ENCODE data around the gene MYL11. TPM values are rescaled to one million over a fixed set of nuclear protein-coding genes. Genes with fewer than 3 reads are reported as not detected.
"Not testable (repeated sequence)": the region's sequence is repeated elsewhere in the genome, so short reads cannot be mapped to it uniquely, and the experiment has no call there.

MYL11 gene
- total RNA-seq, 1 experiment from 2014 or later = not detected

- not testable (repeated sequence) for DNase-seq (ENCODE audit: low read depth)
Measured at GRCh38 chr16:30396627-30397026, 22.0 kb downstream of the MYL11 start.

DNA sequence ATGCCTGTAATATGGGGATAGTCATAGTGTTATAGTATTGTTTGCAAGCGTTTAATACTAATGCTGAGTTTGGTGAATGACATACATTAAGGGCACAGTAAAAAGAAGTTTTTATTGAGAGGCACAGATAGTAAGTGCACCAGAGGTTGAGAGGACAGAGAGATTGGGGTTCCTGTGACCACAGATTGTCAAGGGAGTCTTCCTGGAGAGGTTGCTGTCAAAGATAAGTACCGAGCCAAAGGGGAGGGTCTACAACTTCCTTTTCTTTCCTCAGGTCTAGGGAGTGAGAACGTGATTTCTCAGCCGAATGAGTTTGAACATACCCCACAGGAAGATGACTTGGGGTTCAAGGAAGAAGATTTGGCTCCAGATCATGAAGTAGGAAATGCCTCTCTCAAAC, 22.5 kb downstream of the MYL11 start:
- no peak for DNase-seq (ENCODE audit: low read depth)

- DNase-seq (ENCODE audit: low read depth) = no peak
Measured at GRCh38 chr16:30397776-30398660, 23.4 kb downstream of the MYL11 start.

GRCh38 chr16:30398661-30399434, 24.2 kb downstream of the MYL11 start:
- DNase-seq (ENCODE audit: low read depth) = no peak

GRCh38 chr16:30399435-30400186, 25.0 kb downstream of the MYL11 start:
- DNase-seq (ENCODE audit: low read depth) = no peak

- DNase-seq (ENCODE audit: low read depth) = no peak
Measured at GRCh38 chr16:30401768-30402425, 27.3 kb downstream of the MYL11 start.

DNA sequence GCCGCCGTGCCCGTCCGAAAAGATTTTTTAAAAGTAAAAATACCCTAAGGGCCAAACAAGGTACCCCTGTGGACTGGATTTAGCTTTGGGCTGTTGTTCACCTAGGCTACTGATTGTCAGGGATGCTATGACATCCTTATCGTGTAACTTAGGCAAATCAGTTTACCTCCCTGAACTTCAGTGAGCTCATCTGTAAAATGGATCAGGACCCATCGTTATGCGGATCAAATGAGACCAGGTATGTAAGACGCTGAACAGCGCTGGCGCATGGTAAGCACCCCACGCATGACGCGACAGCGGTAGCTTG, 32.1 kb downstream of the MYL11 start:
- no peak for DNase-seq (ENCODE audit: low read depth)

- DNase-seq (ENCODE audit: low read depth) = peak; percentile 87
Measured at GRCh38 chr16:30407102-30407803, 32.7 kb downstream of the MYL11 start, which contains the start of gene ZNF771. ZNF771 (plus strand) TSS chr16:30407606; CDS start chr16:30408054, 448 bp downstream.

DNA sequence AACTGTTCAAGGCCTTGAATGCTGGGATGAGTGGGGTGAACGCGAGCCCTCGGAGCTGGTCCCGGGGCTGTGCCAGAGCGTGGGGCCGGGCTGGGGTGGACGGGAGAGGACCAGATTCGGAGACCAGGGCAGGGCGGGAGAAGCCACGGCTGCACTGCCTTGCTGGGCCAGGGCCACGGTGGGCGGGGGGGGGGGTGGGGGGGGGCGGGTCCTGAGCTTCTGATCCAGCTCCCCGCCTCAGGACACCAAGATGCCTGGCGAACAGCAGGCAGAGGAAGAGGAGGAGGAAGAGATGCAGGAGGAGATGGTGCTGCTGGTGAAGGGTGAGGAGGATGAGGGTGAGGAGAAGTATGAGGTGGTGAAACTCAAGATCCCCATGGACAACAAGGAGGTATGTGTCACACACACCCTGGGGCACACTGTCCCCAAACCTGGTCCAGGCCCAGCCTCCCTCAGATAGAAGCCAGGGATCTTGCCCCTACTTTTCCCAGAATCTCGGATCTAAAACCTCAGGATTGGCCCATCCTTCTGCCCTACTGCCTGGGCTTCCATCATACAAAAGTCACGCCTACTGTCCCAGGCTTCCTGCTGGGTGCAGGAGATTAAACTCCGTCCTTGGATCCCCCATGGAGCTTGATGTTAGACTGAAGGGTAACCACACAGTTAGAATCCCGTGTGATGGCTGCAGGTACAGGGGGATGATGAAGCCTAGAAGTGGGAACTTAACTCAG, 33.4 kb downstream of the MYL11 start:
- DNase-seq (ENCODE audit: low read depth) = peak; percentile 23

GRCh38 chr16:30409125-30410060, 34.8 kb downstream of the MYL11 start:
- peak; percentile 83 for DNase-seq (ENCODE audit: low read depth)

DNA sequence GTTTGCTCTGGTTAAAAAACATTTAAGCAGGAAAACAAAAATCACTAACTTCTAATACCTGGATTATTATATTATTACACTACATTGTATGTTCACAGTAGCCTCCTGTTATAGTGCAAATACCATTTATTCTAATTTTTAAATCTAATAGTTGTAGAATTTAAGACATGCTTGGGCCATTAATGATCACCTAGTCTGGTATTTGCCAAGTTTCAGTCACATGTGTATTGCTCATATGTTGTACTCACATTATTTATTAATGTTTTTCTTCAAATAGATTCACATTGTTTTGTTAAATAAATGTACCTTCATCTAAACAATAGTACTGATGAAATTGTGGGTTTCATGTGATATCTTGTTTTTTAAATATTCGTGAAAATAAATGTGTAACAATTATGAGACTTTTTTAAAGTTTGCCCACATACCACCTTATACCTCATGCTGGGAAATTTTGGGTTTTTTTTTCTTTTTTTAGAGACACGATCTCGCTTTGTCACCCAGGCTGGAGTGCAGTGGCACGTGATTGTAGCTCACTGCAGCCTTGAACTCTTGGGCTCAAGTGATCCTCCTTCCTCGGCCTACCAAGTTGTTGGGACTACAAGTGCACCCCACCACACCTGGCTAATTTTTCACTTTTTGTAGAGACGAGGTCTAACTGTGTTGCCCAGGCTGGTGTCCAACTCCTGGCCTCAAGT, 38.7 kb downstream of the MYL11 start:
- DNase-seq (ENCODE audit: low read depth) = no peak

DNA sequence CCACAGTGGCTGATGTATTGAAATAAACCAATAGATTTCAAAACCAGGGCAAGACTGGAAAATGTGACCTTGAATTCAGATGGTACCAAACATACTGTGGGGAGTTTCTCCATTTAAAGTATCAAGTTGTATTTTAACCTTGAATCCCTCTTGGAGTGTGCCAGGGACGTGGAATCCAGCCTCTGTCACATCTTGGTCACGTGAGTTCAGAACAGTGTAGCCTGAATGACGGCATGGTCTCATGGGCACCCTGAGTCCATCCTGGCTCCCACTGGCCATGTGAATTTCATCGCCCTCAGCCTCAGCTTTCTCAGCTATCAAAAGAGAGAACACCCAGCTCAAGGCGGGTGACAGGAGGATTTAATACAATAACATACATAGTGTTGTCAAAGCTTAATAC, 39.6 kb downstream of the MYL11 start:
- DNase-seq (ENCODE audit: low read depth) = no peak

- DNase-seq (ENCODE audit: low read depth) = no peak
Measured at GRCh38 chr16:30416047-30416603, 41.5 kb downstream of the MYL11 start.

GRCh38 chr16:30416624-30417528, 42.3 kb downstream of the MYL11 start:
- no peak for DNase-seq (ENCODE audit: low read depth)

DNA sequence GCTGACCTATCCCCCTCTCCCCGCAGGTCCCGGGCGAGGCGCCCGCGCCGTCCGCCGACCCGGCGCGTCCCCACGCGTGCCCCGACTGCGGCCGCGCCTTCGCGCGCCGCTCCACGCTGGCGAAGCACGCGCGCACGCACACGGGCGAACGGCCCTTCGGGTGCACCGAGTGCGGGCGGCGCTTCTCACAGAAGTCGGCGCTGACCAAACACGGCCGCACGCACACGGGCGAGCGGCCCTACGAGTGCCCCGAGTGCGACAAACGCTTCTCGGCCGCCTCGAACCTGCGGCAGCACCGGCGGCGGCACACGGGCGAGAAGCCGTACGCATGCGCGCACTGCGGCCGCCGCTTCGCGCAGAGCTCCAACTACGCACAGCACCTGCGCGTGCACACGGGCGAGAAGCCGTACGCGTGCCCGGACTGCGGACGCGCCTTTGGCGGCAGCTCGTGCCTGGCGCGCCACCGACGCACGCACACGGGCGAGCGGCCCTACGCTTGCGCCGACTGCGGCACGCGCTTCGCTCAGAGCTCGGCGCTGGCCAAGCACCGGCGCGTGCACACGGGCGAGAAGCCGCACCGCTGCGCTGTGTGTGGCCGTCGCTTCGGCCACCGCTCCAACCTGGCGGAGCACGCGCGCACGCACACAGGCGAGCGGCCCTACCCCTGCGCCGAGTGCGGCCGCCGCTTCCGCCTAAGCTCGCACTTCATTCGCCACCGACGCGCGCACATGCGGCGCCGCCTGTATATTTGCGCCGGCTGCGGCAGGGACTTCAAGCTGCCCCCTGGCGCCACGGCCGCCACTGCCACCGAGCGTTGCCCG, 43.1 kb downstream of the MYL11 start:
- peak; percentile 95 for DNase-seq (ENCODE audit: low read depth)

Measured in Daoy (cell line).